ENCODE data around the gene CLASP1.
"Not testable (repeated sequence)": the region's sequence is repeated elsewhere in the genome, so short reads cannot be mapped to it uniquely, and the experiment has no call there.

The CLASP1 gene

GRCh38 chr2:121649149-121649595, at the start of gene CLASP1:
TSS of gene CLASP1 (minus strand) at chr2:121649462. CDS start at chr2:121605895, 43,567 bp downstream.
- no peak for DNase-seq

GRCh38 chr2:121698318-121698930, 49.2 kb upstream of the CLASP1 start:
- DNase-seq: no peak

GRCh38 chr2:121697108-121697631, 47.9 kb upstream of the CLASP1 start:
- DNase-seq: no peak

GRCh38 chr2:121696410-121696930, 47.2 kb upstream of the CLASP1 start:
- no peak for DNase-seq

GRCh38 chr2:121695171-121695451, 45.8 kb upstream of the CLASP1 start:
- DNase-seq: no peak

GRCh38 chr2:121694398-121695170, 45.3 kb upstream of the CLASP1 start:
- DNase-seq: no peak

- not testable (repeated sequence) for DNase-seq
Observed at GRCh38 chr2:121690572-121690971, 41.3 kb upstream of the CLASP1 start.

GRCh38 chr2:121690095-121690494, 40.8 kb upstream of the CLASP1 start:
- no peak for DNase-seq

- DNase-seq: no peak
Observed at GRCh38 chr2:121689356-121689755, 40.1 kb upstream of the CLASP1 start.

GRCh38 chr2:121688820-121689219, 39.6 kb upstream of the CLASP1 start:
- no peak for DNase-seq

- DNase-seq: no peak
Observed at GRCh38 chr2:121686902-121687301, 37.6 kb upstream of the CLASP1 start.

GRCh38 chr2:121686218-121686617, 37.0 kb upstream of the CLASP1 start:
- DNase-seq: no peak

GRCh38 chr2:121682396-121683298, 33.4 kb upstream of the CLASP1 start:
- no peak for DNase-seq

- DNase-seq: no peak
Observed at GRCh38 chr2:121677855-121678254, 28.6 kb upstream of the CLASP1 start.

- DNase-seq: not testable (repeated sequence)
Observed at GRCh38 chr2:121671621-121672020, 22.4 kb upstream of the CLASP1 start.

GRCh38 chr2:121670181-121670580, 20.9 kb upstream of the CLASP1 start:
- DNase-seq: no peak

GRCh38 chr2:121667618-121668017, 18.4 kb upstream of the CLASP1 start:
- DNase-seq: no peak

GRCh38 chr2:121666042-121666441, 16.8 kb upstream of the CLASP1 start:
- no peak for DNase-seq

GRCh38 chr2:121665504-121665903, 16.2 kb upstream of the CLASP1 start:
- DNase-seq: no peak

- no peak for DNase-seq
Observed at GRCh38 chr2:121664713-121665112, 15.5 kb upstream of the CLASP1 start.

GRCh38 chr2:121664086-121664485, 14.8 kb upstream of the CLASP1 start:
- no peak for DNase-seq

GRCh38 chr2:121663434-121663833, 14.2 kb upstream of the CLASP1 start:
- DNase-seq: no peak

- DNase-seq: no peak
Observed at GRCh38 chr2:121662656-121663055, 13.4 kb upstream of the CLASP1 start.

Measured in NCI-H446 treated with DMSO at 0.1 percent for 48 hours (cell line).